HEK293 (cell line): Measurements from ENCODE around the gene GXYLT1.

ENCODE experiments used
- CTCF ChIA-PET: fragments of 350-600 bp; formaldehyde crosslinking; extraction: SDS; loops from one replicate; lab custom pipeline; 2021; ENCODE audit warnings: antibody characterized with exemption; lab: Yijun Ruan, JAX
- POLR2A ChIA-PET: fragments of 300-600 bp; formaldehyde crosslinking; extraction: SDS; loops from one replicate; lab custom pipeline; 2020; ENCODE audit warnings: antibody characterized with exemption, inconsistent platforms; lab: Yijun Ruan, JAX
- H3K27ac ChIP-seq: fragments of 200-500 bp; sonication (Bioruptor generic); 2 replicates; pipeline ENCODE4 v1.5.1; 2014; ENCODE audit warnings: low read depth, low read length, control low read depth, inconsistent platforms; ENCODE audit errors: extremely low read depth
- H3K36me3 ChIP-seq, 2 experiments: fragments of 200-500 bp in 1 of 2; sonication (Bioruptor generic) in 1 of 2; 1 replicate in 1 of 2; 2 replicates in 1 of 2; pipeline ENCODE4 v1.5.1; 2014 to 2017; ENCODE audit warnings: inconsistent platforms in 2 of 2, low read length in 2 of 2; ENCODE audit not compliant: control insufficient read depth in 2 of 2, insufficient read depth in 1 of 2
- H3K4me1 ChIP-seq: fragments of 200-500 bp; sonication (Bioruptor generic); 2 replicates; pipeline ENCODE4 v1.5.1; 2014; ENCODE audit warnings: mild to moderate bottlenecking, low read length, inconsistent platforms; ENCODE audit not compliant: control insufficient read depth, insufficient read depth
- H3K4me3 ChIP-seq: 2 replicates; pipeline ENCODE4 v1.5.1; 2011; ENCODE audit warnings: low read depth, mild to moderate bottlenecking, control low read depth, low read length, moderate library complexity
- H3K9me3 ChIP-seq: fragments of 200-500 bp; sonication (Bioruptor generic); 2 replicates; pipeline ENCODE4 v1.5.1; 2014; ENCODE audit warnings: low read depth, low read length, inconsistent platforms; ENCODE audit not compliant: control insufficient read depth, insufficient read depth
- BCL11A ChIP-seq: fragments of 450-650 bp; formaldehyde crosslinking; IDR thresholded peaks from 2 replicates; pipeline ENCODE4 v1.5.1; 2016; ENCODE audit warnings: low read depth, missing biosample characterization, missing genetic modification characterization
- CTCF ChIP-seq: fragments of 450-650 bp; formaldehyde crosslinking; IDR thresholded peaks from 2 replicates; pipeline ENCODE4 v1.5.1; 2016; ENCODE audit warnings: missing biosample characterization, missing genetic modification characterization
- PRDM1 ChIP-seq: fragments of 450-650 bp; formaldehyde crosslinking; IDR thresholded peaks from 2 replicates; pipeline ENCODE4; 2016; ENCODE audit warnings: missing biosample characterization, missing genetic modification characterization
- SCRT2 ChIP-seq: fragments of 450-650 bp; formaldehyde crosslinking; IDR thresholded peaks from 2 replicates; pipeline ENCODE4 v1.5.1; 2016; ENCODE audit warnings: missing biosample characterization, missing genetic modification characterization
- YY2 ChIP-seq: fragments of 450-650 bp; formaldehyde crosslinking; IDR thresholded peaks from 2 replicates; pipeline ENCODE4 v1.5.1; 2016; ENCODE audit warnings: missing biosample characterization, missing genetic modification characterization
- ZFP37 ChIP-seq: fragments of 450-650 bp; formaldehyde crosslinking; IDR thresholded peaks from 2 replicates; pipeline ENCODE4 v1.5.1; 2016; ENCODE audit warnings: missing biosample characterization, missing genetic modification characterization
- ZIC2 ChIP-seq: fragments of 450-650 bp; formaldehyde crosslinking; IDR thresholded peaks from 2 replicates; pipeline ENCODE4 v1.5.1; 2016; ENCODE audit warnings: missing biosample characterization, missing genetic modification characterization
- ZNF121 ChIP-seq: fragments of 450-650 bp; formaldehyde crosslinking; IDR thresholded peaks from 2 replicates; pipeline ENCODE4 v1.5.1; 2016; ENCODE audit warnings: missing biosample characterization, missing genetic modification characterization
- ZNF140 ChIP-seq: fragments of 450-650 bp; formaldehyde crosslinking; IDR thresholded peaks from 2 replicates; pipeline ENCODE4 v1.5.1; 2016; ENCODE audit warnings: missing biosample characterization, missing genetic modification characterization
- ZNF248 ChIP-seq: fragments of 450-650 bp; formaldehyde crosslinking; IDR thresholded peaks from 2 replicates; pipeline ENCODE4 v1.5.1; 2017; ENCODE audit warnings: missing biosample characterization, missing genetic modification characterization
- ZNF266 ChIP-seq: fragments of 450-650 bp; formaldehyde crosslinking; IDR thresholded peaks from 2 replicates; pipeline ENCODE4 v1.5.1; 2016; ENCODE audit warnings: missing biosample characterization, missing genetic modification characterization, low read depth
- ZNF362 ChIP-seq: fragments of 450-650 bp; formaldehyde crosslinking; IDR thresholded peaks from 2 replicates; pipeline ENCODE4 v1.5.1; 2016; ENCODE audit warnings: missing biosample characterization, missing genetic modification characterization
- ZNF394 ChIP-seq: fragments of 450-650 bp; formaldehyde crosslinking; IDR thresholded peaks from 2 replicates; pipeline ENCODE4 v1.5.1; 2016; ENCODE audit warnings: missing biosample characterization, missing genetic modification characterization, mild to moderate bottlenecking, moderate library complexity, borderline replicate concordance
- ZNF416 ChIP-seq: fragments of 450-650 bp; formaldehyde crosslinking; IDR thresholded peaks from 2 replicates; pipeline ENCODE4 v1.5.1; 2016; ENCODE audit warnings: missing biosample characterization, missing genetic modification characterization
- ZNF621 ChIP-seq: fragments of 450-650 bp; formaldehyde crosslinking; IDR thresholded peaks from 2 replicates; pipeline ENCODE4 v1.5.1; 2017; ENCODE audit warnings: missing biosample characterization, missing genetic modification characterization
- ZNF624 ChIP-seq: fragments of 450-650 bp; formaldehyde crosslinking; IDR thresholded peaks from 2 replicates; pipeline ENCODE4 v1.5.1; 2017; ENCODE audit warnings: missing biosample characterization, missing genetic modification characterization
- ZNF660 ChIP-seq: fragments of 450-650 bp; IDR thresholded peaks from 2 replicates; pipeline ENCODE4 v1.5.1; 2018; ENCODE audit warnings: missing biosample characterization, mild to moderate bottlenecking, missing genetic modification characterization
- ZNF785 ChIP-seq: fragments of 450-650 bp; formaldehyde crosslinking; IDR thresholded peaks from 2 replicates; pipeline ENCODE4 v1.5.1; 2016; ENCODE audit warnings: missing biosample characterization, missing genetic modification characterization
- ZNF843 ChIP-seq: fragments of 450-650 bp; formaldehyde crosslinking; IDR thresholded peaks from 2 replicates; pipeline ENCODE4 v1.5.1; 2016; ENCODE audit warnings: missing biosample characterization, missing genetic modification characterization
- ZSCAN30 ChIP-seq: fragments of 450-650 bp; IDR thresholded peaks from 2 replicates; pipeline ENCODE4 v1.5.1; 2018; ENCODE audit warnings: missing biosample characterization, mild to moderate bottlenecking, missing genetic modification characterization, moderate library complexity
- TF ChIP-seq, protein P1 (sequence below): fragments of 450-650 bp; formaldehyde crosslinking; IDR thresholded peaks from 2 replicates; pipeline ENCODE4 v1.5.1; 2017; ENCODE audit warnings: missing biosample characterization, missing genetic modification characterization
- TF ChIP-seq, protein P2 (sequence below): fragments of 450-650 bp; formaldehyde crosslinking; IDR thresholded peaks from 2 replicates; pipeline ENCODE4 v1.5.1; 2017; ENCODE audit warnings: missing biosample characterization, missing genetic modification characterization
- TF ChIP-seq, protein P3 (sequence below): fragments of 450-650 bp; formaldehyde crosslinking; IDR thresholded peaks from 2 replicates; pipeline ENCODE4 v1.5.1; 2016; ENCODE audit warnings: missing biosample characterization, missing genetic modification characterization

GXYLT1 gene

GRCh38 chr12:42192686-42193085 is 48.0 kb upstream of the GXYLT1 start:
- H3K27ac ChIP-seq = no peak overlapping the region
- CTCF ChIA-PET = interaction anchor here (0.5 kb wide), 1 partner anchor 28 kb away, joined by 3 read pairs; no protein-coding TSS in a partner anchor
- no peak for TF ChIP-seq ZNF362
- no peak for TF ChIP-seq YY2
- TF ChIP-seq ZNF660 (tag by site-specific recombination) = no peak
- no peak for TF ChIP-seq ZNF266 (tag by site-specific recombination)
- no peak for TF ChIP-seq ZNF248 (tag by site-specific recombination)
- TF ChIP-seq ZNF785 (tag by site-specific recombination) = no peak
- TF ChIP-seq ZNF416 (tag by site-specific recombination) = no peak
- no peak for TF ChIP-seq ZSCAN30 (tag by site-specific recombination)
- TF ChIP-seq ZIC2 (tag by site-specific recombination) = no peak
- TF ChIP-seq ZNF843 (tag by site-specific recombination) = no peak
- TF ChIP-seq PRDM1 (tag by site-specific recombination) = no peak
- H3K9me3 ChIP-seq = no peaks in the 10 kb centered on the region
- H3K36me3 ChIP-seq = peaks cover 0 to 13% of the 10 kb centered on the region in 2 experiments; a peak in 1 of 3 replicates
- no peak overlapping the region for H3K4me3 ChIP-seq
- POLR2A ChIA-PET = no interaction called here
- H3K4me1 ChIP-seq = peaks cover 15% of the 10 kb centered on the region

- Histone ChIP-seq H3K9me3 (no peaks in the 10 kb centered on the region), H3K27ac (no peak overlapping the region), H3K36me3 (peaks cover 0 to 13% of the 10 kb centered on the region in 2 experiments; a peak in 1 of 3 replicates), H3K4me1 (peaks cover 14% of the 10 kb centered on the region), H3K4me3 (no peak overlapping the region)
- POLR2A ChIA-PET = no interaction called here
- TF ChIP-seq ZNF121 (tag by site-specific recombination) = peak; percentile 51; the same call in 1 of the 2 replicates
- TF ChIP-seq ZNF394 (tag by site-specific recombination) = no peak
- no peak for TF ChIP-seq ZNF140 (tag by site-specific recombination)
- TF ChIP-seq CTCF (tag by site-specific recombination) = no peak
- no peak for TF ChIP-seq ZNF621 (tag by site-specific recombination)
- CTCF ChIA-PET = no interaction called here
Measured at GRCh38 chr12:42192258-42192657, 47.6 kb upstream of the GXYLT1 start.

GRCh38 chr12:42190376-42190775 is 45.7 kb upstream of the GXYLT1 start:
- H3K9me3 ChIP-seq = no peaks in the 10 kb centered on the region
- TF ChIP-seq ZIC2 (tag by site-specific recombination) (no peak), ZNF624 (tag by site-specific recombination) (no peak), ZFP37 (tag by site-specific recombination) (no peak), BCL11A (tag by site-specific recombination) (no peak), SCRT2 (tag by site-specific recombination) (no peak), PRDM1 (tag by site-specific recombination) (0 out of 2 replicates have a peak, but pooled peaks have one; percentile 43)
- TF ChIP-seq, protein P1, sequence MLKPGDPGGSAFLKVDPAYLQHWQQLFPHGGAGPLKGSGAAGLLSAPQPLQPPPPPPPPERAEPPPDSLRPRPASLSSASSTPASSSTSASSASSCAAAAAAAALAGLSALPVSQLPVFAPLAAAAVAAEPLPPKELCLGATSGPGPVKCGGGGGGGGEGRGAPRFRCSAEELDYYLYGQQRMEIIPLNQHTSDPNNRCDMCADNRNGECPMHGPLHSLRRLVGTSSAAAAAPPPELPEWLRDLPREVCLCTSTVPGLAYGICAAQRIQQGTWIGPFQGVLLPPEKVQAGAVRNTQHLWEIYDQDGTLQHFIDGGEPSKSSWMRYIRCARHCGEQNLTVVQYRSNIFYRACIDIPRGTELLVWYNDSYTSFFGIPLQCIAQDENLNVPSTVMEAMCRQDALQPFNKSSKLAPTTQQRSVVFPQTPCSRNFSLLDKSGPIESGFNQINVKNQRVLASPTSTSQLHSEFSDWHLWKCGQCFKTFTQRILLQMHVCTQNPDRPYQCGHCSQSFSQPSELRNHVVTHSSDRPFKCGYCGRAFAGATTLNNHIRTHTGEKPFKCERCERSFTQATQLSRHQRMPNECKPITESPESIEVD (tag by site-specific recombination) = peak; percentile 83
- TF ChIP-seq, protein P2, sequence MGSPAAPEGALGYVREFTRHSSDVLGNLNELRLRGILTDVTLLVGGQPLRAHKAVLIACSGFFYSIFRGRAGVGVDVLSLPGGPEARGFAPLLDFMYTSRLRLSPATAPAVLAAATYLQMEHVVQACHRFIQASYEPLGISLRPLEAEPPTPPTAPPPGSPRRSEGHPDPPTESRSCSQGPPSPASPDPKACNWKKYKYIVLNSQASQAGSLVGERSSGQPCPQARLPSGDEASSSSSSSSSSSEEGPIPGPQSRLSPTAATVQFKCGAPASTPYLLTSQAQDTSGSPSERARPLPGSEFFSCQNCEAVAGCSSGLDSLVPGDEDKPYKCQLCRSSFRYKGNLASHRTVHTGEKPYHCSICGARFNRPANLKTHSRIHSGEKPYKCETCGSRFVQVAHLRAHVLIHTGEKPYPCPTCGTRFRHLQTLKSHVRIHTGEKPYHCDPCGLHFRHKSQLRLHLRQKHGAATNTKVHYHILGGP = peak; percentile 96
- TF ChIP-seq, protein P3, sequence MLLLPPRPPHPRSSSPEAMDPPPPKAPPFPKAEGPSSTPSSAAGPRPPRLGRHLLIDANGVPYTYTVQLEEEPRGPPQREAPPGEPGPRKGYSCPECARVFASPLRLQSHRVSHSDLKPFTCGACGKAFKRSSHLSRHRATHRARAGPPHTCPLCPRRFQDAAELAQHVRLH (tag by site-specific recombination) = no peak
- POLR2A ChIA-PET = no interaction called here
- H3K27ac ChIP-seq = no peak overlapping the region
- H3K36me3 ChIP-seq = peaks cover 0 to 13% of the 10 kb centered on the region in 2 experiments; a peak in 1 of 3 replicates
- 0 out of 2 replicates have a peak, but pooled peaks cover 7% of the 10 kb centered on the region for H3K4me1 ChIP-seq
- CTCF ChIA-PET = interaction anchor here (0.6 to 0.7 kb wide), 2 partner anchors 142 to 964 kb away, joined by 3 to 5 read pairs; no protein-coding TSS in a partner anchor
- H3K4me3 ChIP-seq = no peak overlapping the region
